ENCODE results near the gene ZBTB18. TPM values are rescaled to one million over a fixed set of nuclear protein-coding genes. Genes with fewer than 3 reads are reported as not detected.

Gene ZBTB18
- total RNA-seq, 1 donor from 2014 or later = 21.3 TPM

- no peak overlapping the region for H3K4me3 ChIP-seq
- H3K27me3 ChIP-seq (ENCODE audit: low read depth) = peaks cover 2% of the 10 kb centered on the region
- ATAC-seq (peak; percentile 40 to 86), DNase-seq (no peak)
- no peaks in the 10 kb centered on the region for H3K9me3 ChIP-seq
- H3K36me3 ChIP-seq = no peaks in the 10 kb centered on the region
- no peaks in the 10 kb centered on the region for H3K4me1 ChIP-seq
- intact Hi-C loops (cut with DNase I) = no loop called here
- no peak overlapping the region for H3K27ac ChIP-seq
- no peak for TF ChIP-seq CTCF (IDR thresholded peaks at IDR 0.05)
These were observed 41.3 kb downstream of the ZBTB18 start for GRCh38 chr1:244092293-244092963.

GRCh38 chr1:244092964-244093638, 42.0 kb downstream of the ZBTB18 start:
- Histone ChIP-seq H3K9me3 (no peaks in the 10 kb centered on the region), H3K27me3 (ENCODE audit: low read depth) (peaks cover 2% of the 10 kb centered on the region), H3K4me3 (no peak overlapping the region), H3K4me1 (no peaks in the 10 kb centered on the region), H3K27ac (no peak overlapping the region), H3K36me3 (no peaks in the 10 kb centered on the region)
- no peak for DNase-seq
- TF ChIP-seq CTCF (IDR thresholded peaks at IDR 0.05) = no peak
- ATAC-seq = no peak
- intact Hi-C loops (cut with DNase I) = no loop called here

GRCh38 chr1:244094880-244095528, 43.9 kb downstream of the ZBTB18 start:
- DNase-seq = no peak
- no peaks in the 10 kb centered on the region for H3K36me3 ChIP-seq
- H3K27me3 ChIP-seq (ENCODE audit: low read depth) = peaks cover 6% of the 10 kb centered on the region
- intact Hi-C loops (cut with DNase I) = no loop called here
- no peak overlapping the region for H3K27ac ChIP-seq
- no peaks in the 10 kb centered on the region for H3K9me3 ChIP-seq
- no peak for ATAC-seq
- no peak for TF ChIP-seq CTCF (IDR thresholded peaks at IDR 0.05)
- H3K4me3 ChIP-seq = no peak overlapping the region
- H3K4me1 ChIP-seq = no peaks in the 10 kb centered on the region

- Histone ChIP-seq H3K27ac (no peak overlapping the region), H3K36me3 (no peaks in the 10 kb centered on the region), H3K27me3 (ENCODE audit: low read depth) (peaks cover 6% of the 10 kb centered on the region), H3K4me3 (no peak overlapping the region), H3K4me1 (no peaks in the 10 kb centered on the region), H3K9me3 (no peaks in the 10 kb centered on the region)
- ATAC-seq (no peak), DNase-seq (no peak)
- intact Hi-C loops (cut with DNase I) = no loop called here
- no peak for TF ChIP-seq CTCF (IDR thresholded peaks at IDR 0.05)
These were observed 44.4 kb downstream of the ZBTB18 start for GRCh38 chr1:244095529-244095911.

- Histone ChIP-seq H3K4me3 (no peak overlapping the region), H3K9me3 (no peaks in the 10 kb centered on the region), H3K36me3 (no peaks in the 10 kb centered on the region), H3K27me3 (ENCODE audit: low read depth) (peaks cover 11% of the 10 kb centered on the region), H3K4me1 (peaks cover 6% of the 10 kb centered on the region), H3K27ac (no peak overlapping the region)
- TF ChIP-seq CTCF (IDR thresholded peaks at IDR 0.05) = no peak
- intact Hi-C loops (cut with DNase I) = no loop called here
- DNase-seq (no peak), ATAC-seq (no peak)
These were observed 45.1 kb downstream of the ZBTB18 start for GRCh38 chr1:244096066-244096610.
